B cell (primary cell): ENCODE data around the gene USP12. TPM values are rescaled to one million over a fixed set of nuclear protein-coding genes. Genes with fewer than 3 reads are reported as not detected.

Experiments used
- ATAC-seq: fragments of 200-7000 bp; cut with Tn5 transposase; one replicate; pipeline ENCODE4 v1.10.0; 2021; ENCODE audit warnings: low read depth, mild to moderate bottlenecking, moderate number of reproducible peaks, moderate library complexity
- CTCF ChIA-PET: fragments of 350-600 bp; sonication (Branson Sonifier 250); formaldehyde crosslinking; loops from one replicate; lab custom pipeline; 2021; ENCODE audit warnings: antibody characterized with exemption, inconsistent platforms; lab: Charles Lee
- POLR2A ChIA-PET: fragments of 350-600 bp; sonication (Branson Sonifier 250); formaldehyde crosslinking; loops from one replicate; lab custom pipeline; 2021; ENCODE audit warnings: antibody characterized with exemption; lab: Charles Lee
- DNase-seq: peaks from one replicate; pipeline ENCODE4 v3.0.0; 2013
- H2AFZ ChIP-seq: 2 replicates; pipeline ENCODE4 v1.6.1; 2012; ENCODE audit warnings: mild to moderate bottlenecking, low read depth, low read length; ENCODE audit not compliant: insufficient read depth, poor library complexity, severe bottlenecking
- H3K27ac ChIP-seq, 2 donors: 1 replicate in 1 of 2; 2 replicates in 1 of 2; pipeline ENCODE4 v1.5.1; 2012 to 2013; ENCODE audit warnings: low read length in 2 of 2, mild to moderate bottlenecking in 2 of 2, moderate library complexity in 1 of 2
- H3K27me3 ChIP-seq, 4 experiments: fragments of 200-600 bp in 1 of 4; sonication (generic) in 1 of 4; replicated peaks in 1 of 4; 1 replicate in 2 of 4; 2 replicates in 2 of 4; pipeline versions ENCODE4 v1.6.1 to v1.7.0; 2013 to 2016; ENCODE audit warnings: low read length in 3 of 4, mild to moderate bottlenecking in 2 of 4, mixed read lengths in 1 of 4, moderate library complexity in 1 of 4; ENCODE audit not compliant: insufficient read depth in 4 of 4, control insufficient read depth in 3 of 4; ENCODE audit errors: control extremely low read depth in 1 of 4
- H3K36me3 ChIP-seq, 2 experiments: replicated peaks in 1 of 2; 1 replicate in 1 of 2; 2 replicates in 1 of 2; pipeline versions ENCODE4 v1.6.1 to v1.7.1; 2013; ENCODE audit warnings: low read length in 1 of 2; ENCODE audit not compliant: insufficient read depth in 2 of 2, control insufficient read depth in 1 of 2; ENCODE audit errors: control extremely low read depth in 1 of 2, extremely low read depth in 1 of 2
- H3K4me1 ChIP-seq, 2 donors: fragments of 200-600 bp in 1 of 2; sonication (generic) in 1 of 2; 1 replicate in 1 of 2; 2 replicates in 1 of 2; pipeline versions ENCODE4 v1.5.1 to v1.6.1; 2013 to 2017; ENCODE audit warnings: low read length in 2 of 2; ENCODE audit not compliant: control insufficient read depth in 2 of 2, insufficient read depth in 2 of 2
- H3K4me2 ChIP-seq: replicated peaks from 2 replicates; pipeline ENCODE3; 2012; ENCODE audit warnings: mild to moderate bottlenecking, low read depth, low read length; ENCODE audit not compliant: poor library complexity, severe bottlenecking
- H3K4me3 ChIP-seq, 5 experiments: fragments of 200-600 bp in 1 of 5; sonication (generic) in 1 of 5; 1 replicate in 3 of 5; 2 replicates in 2 of 5; pipeline versions ENCODE4 v1.5.1 to v1.7.0; 2011 to 2016; ENCODE audit warnings: low read length in 4 of 5, mild to moderate bottlenecking in 4 of 5, low read depth in 2 of 5, control low read depth in 1 of 5, moderate library complexity in 1 of 5; ENCODE audit not compliant: insufficient read depth in 1 of 5; ENCODE audit errors: control extremely low read depth in 1 of 5, extremely low read depth in 1 of 5
- H3K79me2 ChIP-seq: fragments of 200-600 bp; sonication (generic); one replicate; pipeline ENCODE4 v1.6.0; 2016; ENCODE audit warnings: low read length; ENCODE audit not compliant: control insufficient read depth, insufficient read depth
- H3K9ac ChIP-seq: fragments of 200-600 bp; sonication (generic); 2 replicates; pipeline ENCODE4 v1.6.1; 2017; ENCODE audit warnings: mild to moderate bottlenecking, low read length, moderate library complexity
- H3K9me3 ChIP-seq, 3 donors: one replicate each; pipeline versions ENCODE4 v1.6.1 to v1.7.1; 2013; ENCODE audit warnings: low read length in 2 of 3; ENCODE audit not compliant: control insufficient read depth in 2 of 3, insufficient read depth in 1 of 3; ENCODE audit errors: control extremely low read depth in 1 of 3
- H4K20me1 ChIP-seq: 2 replicates; pipeline ENCODE4 v1.6.0; 2012; ENCODE audit warnings: mild to moderate bottlenecking, low read length; ENCODE audit not compliant: insufficient read depth, control insufficient read depth, poor library complexity, severe bottlenecking
- H3K27ac Mint-ChIP-seq: one replicate; pipeline ENCODE4 v1.8.0; 2021; ENCODE audit warnings: mixed read lengths
- H3K27me3 Mint-ChIP-seq: one replicate; pipeline ENCODE4 v1.8.0; 2021; ENCODE audit warnings: mixed read lengths
- H3K4me1 Mint-ChIP-seq: one replicate; pipeline ENCODE4 v1.8.0; 2021; ENCODE audit warnings: mixed read lengths
- H3K4me3 Mint-ChIP-seq: one replicate; pipeline ENCODE4 v1.8.0; 2021; ENCODE audit warnings: mixed read lengths
- H3K9me3 Mint-ChIP-seq: one replicate; pipeline ENCODE4 v1.8.0; 2022; ENCODE audit warnings: mixed read lengths; ENCODE audit not compliant: insufficient read depth
- EZH2 ChIP-seq: IDR thresholded peaks from 2 replicates; pipeline ENCODE4 v1.6.1; 2012; ENCODE audit warnings: borderline replicate concordance, low read depth, mild to moderate bottlenecking, moderate library complexity, low read length; ENCODE audit not compliant: insufficient read depth, poor library complexity, severe bottlenecking
- WGBS: methylation state at CpG from one replicate; pipeline ENCODE4 v1.1.5; 2013; ENCODE audit warnings: missing lambda C conversion rate; ENCODE audit not compliant: insufficient coverage; 5-methylcytosine and 5-hydroxymethylcytosine counted together
- intact Hi-C: fragments of 100-400 bp; cut with micrococcal nuclease; formaldehyde crosslinking; loops from one replicate; pipeline ENCODE4 v1.10.0; 2022
- polyA plus RNA-seq: library from polyadenylated mRNA; depleted of rRNA; stranded (reverse); fragments of >200 nt; gene quantifications from 2 replicates; pipeline ENCODE4 v1.2.3, GENCODE V29; 2012
- total RNA-seq, 2 donors: library from RNA; stranded (reverse); fragments of 120-200 nt in 1 of 2; gene quantifications; 1 replicate in 1 of 2; 2 replicates in 1 of 2; pipeline versions ENCODE4 v1.2.3 to v1.2.4, GENCODE V29; 2013 to 2022
- TF ChIP-seq, protein P1 (sequence below): fragments of 200-600 bp; IDR thresholded peaks from one replicate; pipeline ENCODE4 v1.8.0; 2022; ENCODE audit warnings: antibody characterized with exemption, mild to moderate bottlenecking

Gene USP12
- total and polyA plus RNA-seq, 2 donors (not counting 1 experiment from before 2014, with no cell fraction given) = 21.7 to 46.3 TPM

DNA sequence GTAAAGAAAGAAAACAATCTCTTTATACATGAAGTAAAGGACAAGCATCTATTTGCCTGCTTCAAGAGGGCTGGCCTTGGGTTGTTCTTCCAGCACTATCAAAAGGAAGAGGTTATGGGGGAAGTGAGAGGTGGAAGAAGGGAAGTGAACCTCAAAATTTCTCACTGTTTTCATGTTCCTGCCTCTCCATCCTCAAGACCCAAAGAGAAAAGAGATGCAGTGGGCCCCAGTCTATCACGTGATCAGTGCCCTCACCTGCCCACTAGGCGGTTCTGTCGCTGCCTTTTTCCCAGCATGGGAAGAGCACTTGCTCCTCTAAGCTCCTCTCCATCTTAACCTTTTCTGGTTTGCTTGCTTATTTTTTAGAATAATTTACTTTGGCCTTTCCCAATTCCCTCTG is 6.2 kb upstream of the USP12 start:
- TF ChIP-seq, protein P1, sequence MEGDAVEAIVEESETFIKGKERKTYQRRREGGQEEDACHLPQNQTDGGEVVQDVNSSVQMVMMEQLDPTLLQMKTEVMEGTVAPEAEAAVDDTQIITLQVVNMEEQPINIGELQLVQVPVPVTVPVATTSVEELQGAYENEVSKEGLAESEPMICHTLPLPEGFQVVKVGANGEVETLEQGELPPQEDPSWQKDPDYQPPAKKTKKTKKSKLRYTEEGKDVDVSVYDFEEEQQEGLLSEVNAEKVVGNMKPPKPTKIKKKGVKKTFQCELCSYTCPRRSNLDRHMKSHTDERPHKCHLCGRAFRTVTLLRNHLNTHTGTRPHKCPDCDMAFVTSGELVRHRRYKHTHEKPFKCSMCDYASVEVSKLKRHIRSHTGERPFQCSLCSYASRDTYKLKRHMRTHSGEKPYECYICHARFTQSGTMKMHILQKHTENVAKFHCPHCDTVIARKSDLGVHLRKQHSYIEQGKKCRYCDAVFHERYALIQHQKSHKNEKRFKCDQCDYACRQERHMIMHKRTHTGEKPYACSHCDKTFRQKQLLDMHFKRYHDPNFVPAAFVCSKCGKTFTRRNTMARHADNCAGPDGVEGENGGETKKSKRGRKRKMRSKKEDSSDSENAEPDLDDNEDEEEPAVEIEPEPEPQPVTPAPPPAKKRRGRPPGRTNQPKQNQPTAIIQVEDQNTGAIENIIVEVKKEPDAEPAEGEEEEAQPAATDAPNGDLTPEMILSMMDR = no peak
- no peak for TF ChIP-seq EZH2
- peaks cover 5% of the 10 kb centered on the region for H3K79me2 ChIP-seq
- H2AFZ ChIP-seq = peak overlapping the region; percentile 27
- H3K9me3 ChIP-seq = peaks cover 0 to 3% (median 0%) of the 10 kb centered on the region in 3 donors
- H3K4me1 Mint-ChIP-seq = peaks cover 38% of the 10 kb centered on the region
- peaks cover 3% of the 10 kb centered on the region for H3K9me3 Mint-ChIP-seq
- CTCF ChIA-PET = interaction anchor here (0.9 kb wide), 1 partner anchor 31 kb away, joined by 3 read pairs; no protein-coding TSS in a partner anchor
- peak overlapping the region; percentile 8 for H3K27ac Mint-ChIP-seq
- no CpG with 5 or more reads among the region's 3 CpGs for WGBS
- H3K4me1 ChIP-seq = peaks cover 21 to 29% of the 10 kb centered on the region in 2 donors
- H4K20me1 ChIP-seq = no peaks in the 10 kb centered on the region
- no peak overlapping the region for H3K4me2 ChIP-seq
- no peak overlapping the region for H3K9ac ChIP-seq
- no peak for DNase-seq
- no peak for ATAC-seq
- no peak overlapping the region for H3K27ac ChIP-seq
- H3K27me3 ChIP-seq = no peaks in the 10 kb centered on the region
- H3K4me3 ChIP-seq = no peak overlapping the region
- no peaks in the 10 kb centered on the region for H3K36me3 ChIP-seq
- H3K4me3 Mint-ChIP-seq = no peak overlapping the region
- POLR2A ChIA-PET = no interaction called here
- no peaks in the 10 kb centered on the region for H3K27me3 Mint-ChIP-seq
- intact Hi-C loops = loop anchor here (10.0 kb wide), 2 partner anchors 923 to 993 kb away; partner anchors contain the start of gene CDK8

DNA sequence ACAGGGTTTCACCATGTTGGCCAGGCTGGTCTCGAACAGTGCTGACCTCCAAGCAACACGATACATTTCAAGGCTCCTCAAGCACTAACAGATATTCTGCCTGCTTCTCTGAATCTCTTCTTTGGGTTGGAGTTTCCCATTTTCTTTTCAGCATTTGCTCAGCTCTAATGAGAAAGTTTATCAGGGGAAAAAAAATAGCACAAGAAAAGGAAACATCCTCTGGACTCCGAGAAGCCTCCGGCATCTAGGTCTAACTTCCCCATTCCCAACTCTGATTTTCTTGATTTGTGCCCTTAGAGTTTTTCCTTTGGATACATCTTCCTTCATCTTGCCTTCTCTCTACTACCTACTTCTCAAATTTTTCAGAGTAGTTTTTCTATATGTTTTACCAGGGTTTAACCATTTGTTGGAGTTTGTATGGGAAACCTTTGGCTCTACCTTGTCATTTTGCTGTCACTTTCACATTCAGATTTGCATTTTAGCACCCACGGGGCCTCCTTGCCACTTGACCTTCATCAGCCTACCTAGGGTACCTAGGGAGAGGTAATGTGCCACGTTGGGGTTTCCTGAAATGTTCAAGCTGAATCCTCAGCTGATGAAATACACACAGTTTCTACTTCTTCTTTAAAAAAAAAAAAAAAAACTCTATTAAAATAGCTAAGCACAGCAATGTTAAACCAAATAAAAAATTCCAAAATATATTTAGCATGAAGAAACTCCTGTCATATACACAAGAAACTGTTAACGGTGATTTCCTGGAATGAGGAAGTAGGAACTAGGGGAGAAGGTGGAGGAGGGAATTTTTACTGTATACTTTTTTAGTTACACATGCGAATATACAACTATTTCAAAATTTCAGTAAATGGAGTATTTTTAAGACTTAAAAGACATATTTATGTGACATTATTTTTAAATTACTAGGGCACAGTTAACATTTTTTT is 5.1 kb upstream of the USP12 start:
- CTCF ChIA-PET = interaction anchor here (0.6 to 1.1 kb wide), 3 partner anchors 30 to 94 kb away, joined by 3 read pairs; partner anchors contain the start of gene RASL11A
- Histone ChIP-seq H3K79me2 (peaks cover 7% of the 10 kb centered on the region), H3K27ac (peak overlapping the region; percentile 23 to 46), H4K20me1 (no peaks in the 10 kb centered on the region), H3K4me3 (peak overlapping the region in 2 of 5 experiments; percentile 7 to 47), H3K9me3 (no peaks in the 10 kb centered on the region), H3K9ac (peak overlapping the region; percentile 15), H2AFZ (peak overlapping the region; percentile 9), H3K27me3 (no peaks in the 10 kb centered on the region), H3K4me1 (peaks cover 25 to 35% of the 10 kb centered on the region in 2 donors), H3K36me3 (no peaks in the 10 kb centered on the region), H3K4me2 (peak overlapping the region; percentile 60)
- intact Hi-C loops = loop anchor here (10.0 kb wide), 2 partner anchors 922 to 992 kb away; partner anchors contain the start of gene CDK8
- Mint-ChIP-seq H3K9me3 (peaks cover under 1% of the 10 kb centered on the region), H3K4me1 (peaks cover 45% of the 10 kb centered on the region), H3K27me3 (no peaks in the 10 kb centered on the region), H3K4me3 (peak overlapping the region; percentile 67), H3K27ac (peak overlapping the region; percentile 77)
- peak; percentile 53 for DNase-seq
- TF ChIP-seq, protein P1 = no peak
- no peak for TF ChIP-seq EZH2
- no peak for ATAC-seq
- POLR2A ChIA-PET = no interaction called here
- WGBS = 80% methylated on average over 1 of the region's 8 CpGs
